GM18508 (cell line): ENCODE data around the gene GOSR1.
"Not testable (repeated sequence)": the region's sequence is repeated elsewhere in the genome, so short reads cannot be mapped to it uniquely, and the experiment has no call there.

ENCODE experiments used
- ATAC-seq: cut with Tn5 transposase; IDR thresholded peaks from one replicate; pipeline ENCODE4 v1.9.1; 2021; ENCODE audit warnings: moderate number of reproducible peaks; ENCODE audit not compliant: insufficient read depth, unreplicated experiment

GOSR1 gene

GRCh38 chr17:30572651-30573554 lies 95.7 kb downstream of the GOSR1 start:
- ATAC-seq: not testable (repeated sequence)

GRCh38 chr17:30573603-30574175 lies 96.5 kb downstream of the GOSR1 start:
- no peak for ATAC-seq

GRCh38 chr17:30574309-30574708 lies 97.1 kb downstream of the GOSR1 start:
- not testable (repeated sequence) for ATAC-seq

- ATAC-seq: not testable (repeated sequence)
Observed at GRCh38 chr17:30574806-30575205, 97.6 kb downstream of the GOSR1 start.

GRCh38 chr17:30575648-30576325 lies 98.6 kb downstream of the GOSR1 start:
- not testable (repeated sequence) for ATAC-seq

GRCh38 chr17:30576326-30576861 lies 99.2 kb downstream of the GOSR1 start:
- no peak for ATAC-seq
